ENCODE results near the gene AOC3. TPM values are rescaled to one million over a fixed set of nuclear protein-coding genes. Genes with fewer than 3 reads are reported as not detected.

Gene AOC3
- total and polyA plus RNA-seq, 2 of the 13 experiments (the other 11 are each of a cell fraction or from before 2014, with no cell fraction given) = 8.7 to 51.7 TPM

GRCh38 chr17:42900460-42901331 is 49.7 kb downstream of the AOC3 start, which contains the start of gene G6PC1 (continued):
- TF ChIP-seq ZNF639 (CRISPR knock-in tag; conservative IDR thresholded peaks at IDR 0.05) = no peak
- no peak for TF ChIP-seq ZNF776 (CRISPR knock-in tag; IDR thresholded peaks at IDR 0.05)
- no peak for TF ChIP-seq EHMT2 (IDR thresholded peaks at IDR 0.05; ENCODE audit: borderline replicate concordance, low read depth, low read length)
- no peak for TF ChIP-seq ZNF841 (CRISPR knock-in tag; IDR thresholded peaks at IDR 0.05; ENCODE audit: borderline replicate concordance)
- TF ChIP-seq MYPOP (CRISPR knock-in tag; IDR thresholded peaks at IDR 0.05) = no peak; the same call in 1 of the 2 replicates
- TF ChIP-seq ZNF136 (CRISPR knock-in tag; IDR thresholded peaks at IDR 0.05; ENCODE audit: low read depth) = peak; percentile 73; the same call in 1 of the 2 replicates
- peak; percentile 92 for TF ChIP-seq ARNTL (CRISPR knock-in tag; IDR thresholded peaks at IDR 0.05)
- peak; percentile 59; the same call in 1 of the 2 replicates for TF ChIP-seq ZFP36L2 (CRISPR knock-in tag; IDR thresholded peaks at IDR 0.05)
- TF ChIP-seq RFXAP (CRISPR knock-in tag; IDR thresholded peaks at IDR 0.05; ENCODE audit: borderline replicate concordance) = 0 out of 2 replicates have a peak, but pooled peaks have one; percentile 19
- TF ChIP-seq ATF7-NPFF (CRISPR knock-in tag; IDR thresholded peaks at IDR 0.05; ENCODE audit: low read depth) = 0 out of 2 replicates have a peak, but pooled peaks have one; percentile 4
- peak; percentile 49; the same call in 1 of the 2 replicates for TF ChIP-seq ZKSCAN1 (IDR thresholded peaks at IDR 0.05; ENCODE audit: low read length)
- TF ChIP-seq, protein P1, sequence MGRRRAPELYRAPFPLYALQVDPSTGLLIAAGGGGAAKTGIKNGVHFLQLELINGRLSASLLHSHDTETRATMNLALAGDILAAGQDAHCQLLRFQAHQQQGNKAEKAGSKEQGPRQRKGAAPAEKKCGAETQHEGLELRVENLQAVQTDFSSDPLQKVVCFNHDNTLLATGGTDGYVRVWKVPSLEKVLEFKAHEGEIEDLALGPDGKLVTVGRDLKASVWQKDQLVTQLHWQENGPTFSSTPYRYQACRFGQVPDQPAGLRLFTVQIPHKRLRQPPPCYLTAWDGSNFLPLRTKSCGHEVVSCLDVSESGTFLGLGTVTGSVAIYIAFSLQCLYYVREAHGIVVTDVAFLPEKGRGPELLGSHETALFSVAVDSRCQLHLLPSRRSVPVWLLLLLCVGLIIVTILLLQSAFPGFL (CRISPR knock-in tag; IDR thresholded peaks at IDR 0.05) = no peak
- no peak for TF ChIP-seq SRF (IDR thresholded peaks at IDR 0.05; ENCODE audit: low read depth, low read length)
- TF ChIP-seq ZNF562 (CRISPR knock-in tag; IDR thresholded peaks at IDR 0.05; ENCODE audit: borderline replicate concordance) = no peak
- TF ChIP-seq, protein P2, sequence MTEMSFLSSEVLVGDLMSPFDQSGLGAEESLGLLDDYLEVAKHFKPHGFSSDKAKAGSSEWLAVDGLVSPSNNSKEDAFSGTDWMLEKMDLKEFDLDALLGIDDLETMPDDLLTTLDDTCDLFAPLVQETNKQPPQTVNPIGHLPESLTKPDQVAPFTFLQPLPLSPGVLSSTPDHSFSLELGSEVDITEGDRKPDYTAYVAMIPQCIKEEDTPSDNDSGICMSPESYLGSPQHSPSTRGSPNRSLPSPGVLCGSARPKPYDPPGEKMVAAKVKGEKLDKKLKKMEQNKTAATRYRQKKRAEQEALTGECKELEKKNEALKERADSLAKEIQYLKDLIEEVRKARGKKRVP (CRISPR knock-in tag; IDR thresholded peaks at IDR 0.05) = peak in 1 of 2 experiments; percentile 89; a peak in 2 of 4 replicates
- TF ChIP-seq THYN1 (CRISPR knock-in tag; IDR thresholded peaks at IDR 0.05; ENCODE audit: borderline replicate concordance, low read depth) = no peak
- peak; percentile 61; the same call in 1 of the 2 replicates for TF ChIP-seq TFAP4 (IDR thresholded peaks at IDR 0.05; ENCODE audit: borderline replicate concordance, low read depth)
- TF ChIP-seq ZNF816 (CRISPR knock-in tag; IDR thresholded peaks at IDR 0.05; ENCODE audit: borderline replicate concordance) = peak; percentile 94
- TF ChIP-seq SOX5 (CRISPR knock-in tag; IDR thresholded peaks at IDR 0.05; ENCODE audit: borderline replicate concordance) = peak; percentile 87
- TF ChIP-seq RFX5 (IDR thresholded peaks at IDR 0.05; ENCODE audit: low read depth, low read length) = no peak
- TF ChIP-seq NCOA5 (CRISPR knock-in tag; IDR thresholded peaks at IDR 0.05) = no peak
- no peak for TF ChIP-seq ZNF569 (CRISPR knock-in tag; IDR thresholded peaks at IDR 0.05; ENCODE audit: borderline replicate concordance)

Measured in HepG2 (cell line).